Right cardiac atrium (tissue), 5 donors: ENCODE data around the gene KLK1. TPM values are rescaled to one million over a fixed set of nuclear protein-coding genes. Genes with fewer than 3 reads are reported as not detected.

Experiments used
- ATAC-seq, 2 donors: fragments of 200-7000 bp; cut with Tn5 transposase; one replicate each; pipeline versions ENCODE4 v1.8.0 to v1.9.1; 2020; ENCODE audit warnings: moderate library complexity in 2 of 2, mild to moderate bottlenecking in 1 of 2
- DNase-seq, 3 donors: peaks; one replicate each; pipeline ENCODE4 v3.0.0-alpha.2; 2020
- H3K27ac ChIP-seq: one replicate; pipeline ENCODE4 v1.5.1; 2013; ENCODE audit warnings: mild to moderate bottlenecking, low read length, control low read depth, moderate library complexity
- H3K27me3 ChIP-seq: one replicate; pipeline ENCODE4 v1.6.1; 2013; ENCODE audit not compliant: control insufficient read depth, insufficient read depth
- H3K4me1 ChIP-seq: one replicate; pipeline ENCODE4 v1.6.1; 2013; ENCODE audit warnings: low read length; ENCODE audit not compliant: control insufficient read depth, insufficient read depth
- H3K4me3 ChIP-seq: one replicate; pipeline ENCODE4 v1.5.1; 2013; ENCODE audit warnings: low read length, control low read depth
- H3K9me3 ChIP-seq: one replicate; pipeline ENCODE4 v1.6.1; 2013; ENCODE audit warnings: low read length; ENCODE audit not compliant: control insufficient read depth
- WGBS: extraction: QIAGEN DNeasy Blood & Tissue Kit; methylation state at CpG from one replicate; pipeline ENCODE4 v1.1.7; 2013; 5-methylcytosine and 5-hydroxymethylcytosine counted together
- intact Hi-C, 4 donors: fragments of 100-400 bp; cut with DNase I; formaldehyde crosslinking; loops; one replicate each; pipeline versions ENCODE4 v1.11.0 to v1.14.0; 2022 to 2023
- polyA plus RNA-seq: library from polyadenylated mRNA; stranded (reverse); fragments of 200-250 nt; gene quantifications from one replicate; pipeline ENCODE4 v1.2.3, GENCODE V29; 2013
- total RNA-seq, 4 donors: library from RNA; stranded (reverse); fragmentation: NEBNext Ultra II Directional; extraction: Animal tissue kit (Norgen Biotek cat#: 25700); gene quantifications; one replicate each; pipeline ENCODE4 v1.2.1, GENCODE V29; 2021
- donor health status: healthy with polysubstance abuse.
- donor health status: DM: no; HTN: yes; CAD: no.
- donor health status: DM: no; HTN: no; CAD: no.
- donor health status: DM: no; HTN: yes; CAD: no; lungs with severe emphysema.
- donor health status: DM: yes; HTN: yes; CAD: no.

Gene KLK1
- total and polyA plus RNA-seq, 5 donors: 0.18 to 0.82 (median 0.54) TPM; not detected in 2

GRCh38 chr19:50851620-50852019 is 28.0 kb upstream of the KLK1 start:
- Histone ChIP-seq H3K27me3 (peaks cover 3% of the 10 kb centered on the region), H3K4me3 (no peak overlapping the region), H3K4me1 (no peaks in the 10 kb centered on the region), H3K9me3 (no peaks in the 10 kb centered on the region), H3K27ac (no peak overlapping the region)
- intact Hi-C loops: no loop called here
- 70% methylated on average over 4 of the region's 4 CpGs for WGBS
- no peak for ATAC-seq
- no peak for DNase-seq

DNA sequence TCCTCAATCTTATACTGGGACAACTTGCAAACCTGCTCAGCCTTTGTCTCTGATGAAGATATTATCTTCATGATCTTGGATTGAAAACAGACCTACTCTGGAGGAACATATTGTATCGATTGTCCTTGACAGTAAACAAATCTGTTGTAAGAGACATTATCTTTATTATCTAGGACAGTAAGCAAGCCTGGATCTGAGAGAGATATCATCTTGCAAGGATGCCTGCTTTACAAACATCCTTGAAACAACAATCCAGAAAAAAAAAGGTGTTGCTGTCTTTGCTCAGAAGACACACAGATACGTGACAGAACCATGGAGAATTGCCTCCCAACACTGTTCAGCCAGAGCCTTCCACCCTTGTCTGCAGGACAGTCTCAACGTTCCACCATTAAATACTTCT is 27.2 kb upstream of the KLK1 start:
- no peak overlapping the region for H3K27ac ChIP-seq
- DNase-seq (no peak), ATAC-seq (no peak)
- no peak overlapping the region for H3K4me3 ChIP-seq
- peaks cover 3% of the 10 kb centered on the region for H3K27me3 ChIP-seq
- H3K9me3 ChIP-seq: no peaks in the 10 kb centered on the region
- 52% methylated on average over 3 of the region's 3 CpGs for WGBS
- H3K4me1 ChIP-seq: no peaks in the 10 kb centered on the region
- intact Hi-C loops: no loop called here

DNA sequence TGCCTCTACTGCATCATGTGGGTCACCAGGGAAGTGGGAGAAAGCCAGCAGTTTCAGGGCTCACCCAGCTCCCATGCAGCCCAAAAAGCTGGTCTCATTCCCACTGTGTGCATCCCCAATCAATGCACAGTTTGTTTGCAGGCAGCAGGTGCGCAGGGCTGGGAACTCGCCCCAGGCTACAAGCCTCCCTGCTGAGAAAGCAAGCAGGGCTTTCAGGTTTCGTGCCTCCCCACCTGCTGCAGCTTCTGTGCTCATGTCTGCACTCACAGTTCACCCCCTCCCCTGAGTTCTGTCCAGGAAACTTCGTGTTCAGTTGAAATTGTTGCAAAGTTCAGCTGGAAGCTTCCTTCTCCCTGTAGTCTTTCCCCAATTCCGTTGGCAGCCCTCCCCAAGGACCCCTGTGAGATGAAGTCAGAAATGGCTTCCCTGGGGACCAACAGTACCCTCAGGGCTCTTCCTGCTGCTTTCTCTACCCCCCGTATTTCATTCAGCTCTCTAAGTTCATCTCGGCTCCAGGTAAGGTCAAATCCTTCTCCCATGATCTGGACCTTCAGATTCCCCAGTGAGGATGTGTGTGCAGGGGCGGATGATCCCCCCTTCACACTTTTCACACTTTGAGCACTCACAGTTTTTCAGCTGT is 20.8 kb upstream of the KLK1 start:
- DNase-seq: no peak
- H3K4me3 ChIP-seq: no peak overlapping the region
- peaks cover 3% of the 10 kb centered on the region for H3K27me3 ChIP-seq
- H3K9me3 ChIP-seq: peaks cover 3% of the 10 kb centered on the region
- no peaks in the 10 kb centered on the region for H3K4me1 ChIP-seq
- no peak overlapping the region for H3K27ac ChIP-seq
- ATAC-seq: no peak
- intact Hi-C loops: no loop called here
- WGBS: 62% methylated on average over 8 of the region's 8 CpGs

GRCh38 chr19:50843701-50844221 is 20.2 kb upstream of the KLK1 start:
- WGBS: 77% methylated on average over 7 of the region's 7 CpGs
- peaks cover 1% of the 10 kb centered on the region for H3K27me3 ChIP-seq
- H3K9me3 ChIP-seq: peaks cover 3% of the 10 kb centered on the region
- no peak overlapping the region for H3K27ac ChIP-seq
- DNase-seq (no peak), ATAC-seq (no peak)
- H3K4me1 ChIP-seq: no peaks in the 10 kb centered on the region
- no peak overlapping the region for H3K4me3 ChIP-seq
- intact Hi-C loops: no loop called here

DNA sequence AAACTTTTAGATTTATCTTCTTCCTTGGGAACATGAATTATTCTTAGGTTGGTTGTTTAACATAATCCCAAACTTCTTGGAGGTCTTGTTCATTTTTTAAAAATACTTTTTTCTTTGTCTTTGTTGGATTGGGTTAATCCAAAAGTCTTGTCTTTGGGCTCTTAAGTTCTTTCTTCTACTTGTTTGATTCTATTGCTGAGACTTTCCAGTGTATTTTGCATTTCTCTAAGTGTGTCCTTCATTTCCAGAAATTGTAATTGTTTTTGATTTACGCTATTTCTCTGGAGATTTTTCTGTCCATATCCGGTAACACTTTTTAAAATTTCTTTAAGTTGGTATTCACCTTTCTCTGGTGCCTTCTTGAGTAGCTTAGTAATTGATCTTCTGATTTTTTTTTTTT is 19.6 kb upstream of the KLK1 start:
- WGBS: 97% methylated on average over 2 of the region's 2 CpGs
- no peaks in the 10 kb centered on the region for H3K27me3 ChIP-seq
- no peak overlapping the region for H3K27ac ChIP-seq
- ATAC-seq (no peak), DNase-seq (no peak)
- intact Hi-C loops: no loop called here
- peaks cover 3% of the 10 kb centered on the region for H3K9me3 ChIP-seq
- H3K4me1 ChIP-seq: no peaks in the 10 kb centered on the region
- no peak overlapping the region for H3K4me3 ChIP-seq

GRCh38 chr19:50842130-50842529 is 18.5 kb upstream of the KLK1 start:
- intact Hi-C loops: no loop called here
- Histone ChIP-seq H3K9me3 (peaks cover 3% of the 10 kb centered on the region), H3K27ac (no peak overlapping the region), H3K27me3 (no peaks in the 10 kb centered on the region), H3K4me3 (no peak overlapping the region), H3K4me1 (no peaks in the 10 kb centered on the region)
- 90% methylated on average over 6 of the region's 6 CpGs for WGBS
- ATAC-seq (no peak), DNase-seq (no peak)

DNA sequence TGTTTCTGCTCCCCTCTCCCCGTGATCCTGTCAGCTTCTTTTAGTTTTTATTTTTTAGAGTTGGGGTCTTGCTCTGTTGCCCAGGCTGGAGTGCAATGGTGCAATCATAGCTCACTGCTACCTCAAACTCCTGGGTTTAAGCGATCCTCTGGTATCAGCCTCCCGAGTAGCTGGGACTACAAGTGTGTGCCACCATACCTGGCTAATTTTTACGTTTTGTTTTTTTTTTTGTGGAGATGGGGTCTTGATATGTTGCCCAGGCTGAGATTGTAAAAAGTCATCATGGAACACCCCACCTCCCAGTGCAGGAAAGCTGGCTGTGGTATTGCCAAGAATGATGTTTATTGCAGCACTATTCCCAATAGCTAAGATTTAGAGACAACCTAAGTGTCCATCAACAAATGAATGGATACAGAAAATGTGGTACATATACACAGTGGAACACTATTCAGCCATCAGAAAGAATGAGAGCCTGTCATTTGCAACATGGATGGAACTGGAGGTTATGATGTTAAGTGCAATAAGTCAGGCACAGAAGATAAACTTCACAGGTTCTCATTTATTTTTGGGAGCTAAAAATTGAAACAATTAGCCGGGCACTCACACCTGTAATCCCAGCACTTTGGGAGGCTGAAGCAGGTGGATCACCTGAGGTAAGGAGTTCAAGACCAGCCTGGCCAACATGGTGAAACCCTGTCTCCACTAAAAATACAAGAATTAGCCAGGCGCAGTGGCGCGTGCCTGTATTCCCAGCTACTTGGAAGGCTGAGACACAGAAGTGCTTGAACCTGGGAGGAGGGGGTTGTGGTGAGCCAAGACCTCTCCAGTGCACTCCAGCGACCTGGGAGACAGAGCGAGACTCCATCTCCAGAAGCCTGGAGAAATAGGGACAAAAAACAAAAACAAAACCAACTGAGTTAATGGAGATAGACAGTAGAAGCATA is 16.4 kb upstream of the KLK1 start:
- intact Hi-C loops: no loop called here
- Histone ChIP-seq H3K9me3 (peaks cover 3% of the 10 kb centered on the region), H3K27me3 (no peaks in the 10 kb centered on the region), H3K27ac (no peak overlapping the region), H3K4me3 (no peak overlapping the region), H3K4me1 (no peaks in the 10 kb centered on the region)
- DNase-seq (no peak), ATAC-seq (no peak)
- WGBS: 80% methylated on average over 10 of the region's 10 CpGs

DNA sequence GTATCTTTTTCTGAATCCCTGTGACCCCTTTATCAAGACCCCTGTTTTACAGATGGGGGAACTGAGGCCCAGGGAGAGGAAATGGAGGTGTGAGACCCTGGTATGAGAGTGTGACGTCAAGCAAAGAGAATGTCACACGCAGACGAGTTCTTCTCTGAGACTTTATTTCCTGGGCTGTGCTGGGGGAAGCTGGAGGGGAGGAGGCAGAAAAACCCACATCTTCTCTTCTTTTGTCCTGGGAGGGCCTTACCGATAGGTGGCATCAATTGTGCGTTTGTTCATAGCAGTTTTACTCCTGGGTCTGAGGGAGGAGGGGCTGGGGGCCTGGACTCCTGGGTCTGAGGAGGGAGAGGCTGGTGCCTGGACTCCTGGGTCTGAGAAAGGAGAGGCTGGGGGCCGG is 14.7 kb upstream of the KLK1 start:
- intact Hi-C loops: no loop called here
- WGBS: 18% methylated on average over 6 of the region's 6 CpGs

GRCh38 chr19:50837300-50837699 is 13.7 kb upstream of the KLK1 start:
- no peak for DNase-seq
- Histone ChIP-seq H3K9me3 (no peaks in the 10 kb centered on the region), H3K4me3 (no peak overlapping the region), H3K4me1 (no peaks in the 10 kb centered on the region), H3K27ac (no peak overlapping the region), H3K27me3 (no peaks in the 10 kb centered on the region)
- intact Hi-C loops: no loop called here
- ATAC-seq: no peak
- WGBS: 82% methylated on average over 10 of the region's 10 CpGs

More for the DNA sequence above, 14.7 kb upstream of the KLK1 start:
- H3K27me3 ChIP-seq: no peaks in the 10 kb centered on the region
- H3K4me3 ChIP-seq: no peak overlapping the region
- DNase-seq: no peak
- no peak for ATAC-seq
- H3K9me3 ChIP-seq: no peaks in the 10 kb centered on the region
- H3K27ac ChIP-seq: no peak overlapping the region
- no peaks in the 10 kb centered on the region for H3K4me1 ChIP-seq

- intact Hi-C loops: no loop called here
- 44% methylated on average over 19 of the region's 19 CpGs for WGBS
- no peaks in the 10 kb centered on the region for H3K9me3 ChIP-seq
- H3K4me3 ChIP-seq: no peak overlapping the region
- no peaks in the 10 kb centered on the region for H3K27me3 ChIP-seq
- H3K27ac ChIP-seq: no peak overlapping the region
- no peaks in the 10 kb centered on the region for H3K4me1 ChIP-seq
- no peak for DNase-seq
- ATAC-seq: peak in 1 of 2 donors; percentile 19
Observed at GRCh38 chr19:50836543-50837195, 13.1 kb upstream of the KLK1 start.
